Thyroid gland (tissue), 4 donors: Measurements from ENCODE around the gene IFNA21. TPM values are rescaled to one million over a fixed set of nuclear protein-coding genes. Genes with fewer than 3 reads are reported as not detected.
"Not testable (repeated sequence)": the region's sequence is repeated elsewhere in the genome, so short reads cannot be mapped to it uniquely, and the experiment has no call there.

Experiments
- DNase-seq, 2 donors: peaks; one replicate each; pipeline ENCODE4 v3.0.0-alpha.2; 2019
- H3K27ac ChIP-seq, 3 donors: fragments of 200-600 bp; sonication (generic); 1 replicate in 2 of 3; 2 replicates in 1 of 3; pipeline ENCODE4 v1.5.1; 2016 to 2019; ENCODE audit warnings: mild to moderate bottlenecking in 1 of 3, moderate library complexity in 1 of 3
- H3K27me3 ChIP-seq: fragments of 200-600 bp; sonication (generic); one replicate; pipeline ENCODE4 v1.5.1; 2019
- H3K36me3 ChIP-seq, 2 donors: fragments of 200-600 bp; sonication (generic); one replicate each; pipeline ENCODE4 v1.5.1; 2016 to 2019
- H3K4me1 ChIP-seq, 2 donors: fragments of 200-600 bp; sonication (generic); one replicate each; pipeline ENCODE4 v1.5.1; 2017 to 2019
- H3K4me3 ChIP-seq, 3 donors: fragments of 200-600 bp; sonication (generic); replicated peaks in 1 of 3; 1 replicate in 2 of 3; 2 replicates in 1 of 3; pipeline ENCODE4 v1.5.1; 2016; ENCODE audit warnings: mild to moderate bottlenecking in 1 of 3
- H3K9me3 ChIP-seq: fragments of 200-600 bp; sonication (generic); one replicate; pipeline ENCODE4 v1.5.1; 2017
- POLR2A ChIP-seq, 2 donors: fragments of 450-650 bp; IDR thresholded peaks; one replicate each; pipeline ENCODE4 v1.6.1; 2017; ENCODE audit warnings: antibody characterized with exemption in 2 of 2, mild to moderate bottlenecking in 2 of 2, moderate library complexity in 1 of 2
- WGBS, 2 donors: methylation state at CpG; one replicate each; pipeline ENCODE4 v1.1.5; 2017; 5-methylcytosine and 5-hydroxymethylcytosine counted together
- intact Hi-C: fragments of 100-400 bp; cut with DNase I; formaldehyde crosslinking; loops from one replicate; pipeline ENCODE4 v1.15.1; 2023
- total RNA-seq, 4 donors: library from RNA; depleted of rRNA; stranded (reverse); fragments of >200 nt; gene quantifications; one replicate each; pipeline ENCODE4 v1.2.3, GENCODE V29; 2016
- TF ChIP-seq, protein P1 (sequence below), 6 experiments: fragments of 200-600 bp in 3 of 6; fragments of 450-650 bp in 3 of 6; sonication (generic) in 3 of 6; IDR thresholded peaks; one replicate each; pipeline ENCODE4 v1.5.1; 2016 to 2019; ENCODE audit warnings: antibody characterized with exemption in 6 of 6, mild to moderate bottlenecking in 2 of 6, inconsistent platforms in 1 of 6, moderate library complexity in 1 of 6

IFNA21 gene
- total RNA-seq, 4 donors from 2014 or later = not detected

DNA sequence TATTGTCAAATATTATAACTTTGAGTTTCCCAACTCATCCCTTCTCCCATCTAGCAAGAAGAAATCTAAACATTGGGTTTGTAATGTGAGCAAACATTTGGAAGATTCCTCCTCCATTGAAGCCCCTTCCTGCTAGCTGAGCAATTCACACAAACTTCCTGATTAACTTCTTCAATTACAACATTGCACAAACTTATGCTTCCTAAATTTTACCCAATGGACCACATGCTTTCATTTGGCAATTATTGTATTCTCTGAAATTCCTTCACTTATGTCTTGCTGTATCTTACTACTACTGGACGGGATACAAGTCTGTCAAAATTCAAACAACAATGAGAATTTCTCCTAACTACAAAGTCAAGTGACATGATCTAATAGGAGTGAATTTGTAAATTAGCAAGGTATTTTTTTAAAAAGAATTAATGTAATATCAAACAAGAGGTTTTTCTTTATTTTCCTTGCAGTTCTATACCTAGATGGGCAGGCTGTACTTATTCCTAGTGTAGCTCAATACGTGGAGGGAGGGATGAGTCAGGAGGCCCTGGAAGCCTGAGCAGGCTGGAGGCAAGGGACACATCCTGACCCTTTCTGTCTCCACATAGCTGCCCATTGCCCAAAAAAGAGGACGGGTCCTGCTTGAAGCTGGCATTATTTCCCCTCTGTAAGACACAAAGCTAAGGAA, 13.0 kb downstream of the IFNA21 start:
- no peaks in the 10 kb centered on the region for H3K36me3 ChIP-seq
- no peaks in the 10 kb centered on the region for H3K27me3 ChIP-seq
- DNase-seq = no peak
- TF ChIP-seq, protein P1, sequence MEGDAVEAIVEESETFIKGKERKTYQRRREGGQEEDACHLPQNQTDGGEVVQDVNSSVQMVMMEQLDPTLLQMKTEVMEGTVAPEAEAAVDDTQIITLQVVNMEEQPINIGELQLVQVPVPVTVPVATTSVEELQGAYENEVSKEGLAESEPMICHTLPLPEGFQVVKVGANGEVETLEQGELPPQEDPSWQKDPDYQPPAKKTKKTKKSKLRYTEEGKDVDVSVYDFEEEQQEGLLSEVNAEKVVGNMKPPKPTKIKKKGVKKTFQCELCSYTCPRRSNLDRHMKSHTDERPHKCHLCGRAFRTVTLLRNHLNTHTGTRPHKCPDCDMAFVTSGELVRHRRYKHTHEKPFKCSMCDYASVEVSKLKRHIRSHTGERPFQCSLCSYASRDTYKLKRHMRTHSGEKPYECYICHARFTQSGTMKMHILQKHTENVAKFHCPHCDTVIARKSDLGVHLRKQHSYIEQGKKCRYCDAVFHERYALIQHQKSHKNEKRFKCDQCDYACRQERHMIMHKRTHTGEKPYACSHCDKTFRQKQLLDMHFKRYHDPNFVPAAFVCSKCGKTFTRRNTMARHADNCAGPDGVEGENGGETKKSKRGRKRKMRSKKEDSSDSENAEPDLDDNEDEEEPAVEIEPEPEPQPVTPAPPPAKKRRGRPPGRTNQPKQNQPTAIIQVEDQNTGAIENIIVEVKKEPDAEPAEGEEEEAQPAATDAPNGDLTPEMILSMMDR (IDR thresholded peaks at IDR 0.05) = no peak
- no peak for TF ChIP-seq POLR2A (IDR thresholded peaks at IDR 0.05)
- H3K4me1 ChIP-seq = no peaks in the 10 kb centered on the region
- WGBS, 2 donors = 48 to 49% methylated on average over 3 of the region's 3 CpGs
- no peak overlapping the region for H3K4me3 ChIP-seq
- no peak overlapping the region for H3K27ac ChIP-seq
- intact Hi-C loops = no loop called here
- no peaks in the 10 kb centered on the region for H3K9me3 ChIP-seq

DNA sequence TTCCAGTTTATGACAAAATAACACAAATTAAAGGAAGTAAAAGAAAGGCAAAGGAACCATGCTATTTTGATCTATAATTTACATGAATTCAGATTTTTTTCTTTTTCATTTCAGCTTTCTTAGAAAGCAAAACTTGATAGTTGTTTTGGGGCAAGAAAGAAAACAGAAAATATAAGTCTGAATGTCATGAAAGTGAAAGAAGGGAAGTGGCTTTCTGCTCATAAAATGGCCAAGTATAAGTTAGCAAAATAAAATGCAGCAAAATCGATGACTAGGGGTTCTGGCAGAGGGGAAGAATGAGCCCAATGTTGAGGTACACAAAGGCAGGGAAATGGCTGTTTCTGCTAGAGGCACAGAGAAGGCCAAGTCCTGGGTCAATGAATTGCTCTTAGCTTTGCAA, 21.9 kb downstream of the IFNA21 start:
- H3K27ac ChIP-seq = no peak overlapping the region
- no peaks in the 10 kb centered on the region for H3K9me3 ChIP-seq
- H3K4me1 ChIP-seq = no peaks in the 10 kb centered on the region
- WGBS, 2 donors = 78 to 86% methylated on average over 1 of the region's 1 CpG
- intact Hi-C loops = no loop called here
- DNase-seq = no peak
- no peak overlapping the region for H3K4me3 ChIP-seq
- H3K27me3 ChIP-seq = no peaks in the 10 kb centered on the region
- TF ChIP-seq, protein P1 (IDR thresholded peaks at IDR 0.05) = no peak
- TF ChIP-seq POLR2A (IDR thresholded peaks at IDR 0.05) = no peak
- H3K36me3 ChIP-seq = no peaks in the 10 kb centered on the region

DNA sequence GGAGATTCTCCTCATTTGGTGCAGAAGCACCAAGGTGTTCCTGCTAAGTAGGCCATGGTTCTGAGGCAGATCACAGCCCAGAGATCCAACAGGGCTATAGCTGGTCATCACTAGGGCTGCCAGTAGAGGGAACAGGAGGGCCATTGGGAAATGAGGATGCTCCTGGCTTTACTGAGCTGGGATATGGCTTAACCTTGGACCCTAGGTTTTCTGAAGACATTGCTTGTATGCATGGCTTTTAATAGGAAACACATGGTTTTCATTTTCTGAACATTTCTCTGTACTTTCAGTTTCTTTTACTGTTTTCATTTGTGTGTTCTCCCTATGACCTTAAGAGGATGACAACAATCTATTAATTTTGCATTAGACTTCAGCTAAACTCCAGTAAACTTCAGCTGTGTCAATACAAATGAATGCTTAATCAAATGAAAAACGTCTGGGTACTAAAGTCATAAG, 25.0 kb downstream of the IFNA21 start, which contains the start of gene IFNW1:
Gene IFNW1, minus strand, starts transcription at position 406 of the 456 bp plus-strand sequence. Its CDS starts 262 bp downstream, at position 144.
- WGBS, 2 donors = 65 to 67% methylated on average over 1 of the region's 1 CpG
- H3K4me3 ChIP-seq = no peak within 1 kb of the TSS
- no peaks in the 10 kb centered on the region for H3K36me3 ChIP-seq
- no peak for TF ChIP-seq POLR2A (IDR thresholded peaks at IDR 0.05)
- TF ChIP-seq, protein P1 (IDR thresholded peaks at IDR 0.05) = no peak
- no peaks in the 10 kb centered on the region for H3K27me3 ChIP-seq
- intact Hi-C loops = no loop called here
- no peaks in the 10 kb centered on the region for H3K4me1 ChIP-seq
- DNase-seq = no peak
- H3K9me3 ChIP-seq = no peaks in the 10 kb centered on the region
- no peak within 1 kb of the TSS for H3K27ac ChIP-seq

DNA sequence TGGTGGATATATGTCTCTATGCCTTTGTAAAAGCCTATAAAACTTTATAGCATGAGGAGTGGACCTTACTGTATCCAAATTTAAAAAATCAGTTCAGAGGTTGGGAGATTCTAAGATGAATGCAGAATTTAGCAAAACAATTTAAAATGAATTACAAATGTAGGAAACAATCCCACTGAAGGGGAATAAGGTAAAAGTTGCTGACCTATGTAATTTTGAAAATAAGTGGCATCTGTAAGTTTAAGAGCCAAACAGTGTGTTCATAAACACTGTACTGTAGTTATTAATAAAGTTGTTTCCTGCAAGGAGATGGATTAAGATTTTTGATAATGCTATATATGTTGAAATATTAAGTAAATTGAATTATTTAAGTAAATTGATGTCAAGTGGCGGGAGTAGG, 29.4 kb downstream of the IFNA21 start:
- Histone ChIP-seq H3K9me3 (no peaks in the 10 kb centered on the region), H3K4me1 (no peaks in the 10 kb centered on the region), H3K4me3 (no peak overlapping the region), H3K36me3 (no peaks in the 10 kb centered on the region), H3K27ac (no peak overlapping the region), H3K27me3 (no peaks in the 10 kb centered on the region)
- TF ChIP-seq, protein P1 (IDR thresholded peaks at IDR 0.05) = no peak
- TF ChIP-seq POLR2A (IDR thresholded peaks at IDR 0.05) = no peak
- DNase-seq = no peak
- 96 to 97% methylated on average over 1 of the region's 1 CpG for WGBS, 2 donors
- intact Hi-C loops = no loop called here

DNA sequence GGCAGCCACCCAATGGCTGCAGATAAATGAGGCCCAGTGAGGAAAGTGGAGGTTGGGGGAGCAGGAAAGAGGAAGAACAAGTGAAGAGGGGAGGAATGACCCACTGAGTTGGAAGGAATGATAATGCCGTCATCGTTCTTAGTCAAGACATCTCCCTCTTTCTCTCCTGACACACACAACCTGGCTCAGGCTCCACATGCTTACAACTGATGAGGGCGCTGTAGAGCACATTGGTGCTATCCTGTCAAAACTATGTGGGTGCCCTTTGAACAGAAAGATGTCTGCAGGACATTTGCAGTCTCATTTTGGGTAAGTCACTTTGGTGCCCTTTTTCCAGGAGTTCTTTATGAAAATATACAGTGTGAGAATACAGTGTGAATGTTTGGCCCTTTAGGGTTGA, 30.7 kb downstream of the IFNA21 start:
- Histone ChIP-seq H3K27me3 (no peaks in the 10 kb centered on the region), H3K36me3 (no peaks in the 10 kb centered on the region), H3K9me3 (no peaks in the 10 kb centered on the region), H3K4me3 (no peak overlapping the region), H3K4me1 (no peaks in the 10 kb centered on the region), H3K27ac (no peak overlapping the region)
- TF ChIP-seq, protein P1 (IDR thresholded peaks at IDR 0.05) = no peak
- no peak for TF ChIP-seq POLR2A (IDR thresholded peaks at IDR 0.05)
- 74 to 96% methylated on average over 3 of the region's 3 CpGs for WGBS, 2 donors
- intact Hi-C loops = no loop called here
- no peak for DNase-seq

DNA sequence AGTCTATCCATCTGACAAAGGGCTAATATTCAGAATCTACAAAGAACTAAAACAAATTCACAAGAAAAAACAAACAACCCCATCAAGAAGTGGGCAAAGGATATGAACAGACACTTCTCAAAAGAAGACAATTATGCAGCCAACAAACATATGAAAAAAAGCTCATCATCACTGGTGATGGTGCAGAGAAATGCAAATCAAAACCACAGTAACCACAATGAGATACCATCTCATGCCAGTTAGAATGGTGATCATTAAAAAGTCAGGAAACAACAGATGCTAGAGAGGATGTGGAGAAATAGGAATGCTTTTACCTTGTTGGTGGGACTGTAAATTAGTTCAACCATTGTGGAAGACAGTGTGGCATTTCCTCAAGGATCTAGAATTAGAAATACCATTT, 38.3 kb downstream of the IFNA21 start:
- intact Hi-C loops, H3K4me1 ChIP-seq, H3K27me3 ChIP-seq, H3K9me3 ChIP-seq, H3K36me3 ChIP-seq, H3K4me3 ChIP-seq, H3K27ac ChIP-seq, DNase-seq: not testable (repeated sequence)
